ENCODE results near the gene SOX6.

SOX6 gene

GRCh38 chr11:15947681-15948648 lies 408.4 kb downstream of the SOX6 start:
- no peaks in the 10 kb centered on the region for H3K36me3 Mint-ChIP-seq
- DNase-seq (no peak), ATAC-seq (replicated peaks) (no peak)
- H3K27me3 Mint-ChIP-seq, result no peaks in the 10 kb centered on the region
- H3K9me3 Mint-ChIP-seq, result peaks cover 5 to 9% of the 10 kb centered on the region in 2 donors
- H3K4me1 Mint-ChIP-seq, result no peaks in the 10 kb centered on the region
- no peak overlapping the region for H3K27ac Mint-ChIP-seq
- H3K4me3 Mint-ChIP-seq, result no peak overlapping the region

- no peak for DNase-seq
- peaks cover 0 to 2% of the 10 kb centered on the region in 2 donors for H3K36me3 Mint-ChIP-seq
- ATAC-seq (replicated peaks), result no peak
- H3K9me3 Mint-ChIP-seq, result peaks cover 5 to 9% of the 10 kb centered on the region in 2 donors
- H3K27ac Mint-ChIP-seq, result no peak overlapping the region
- no peak overlapping the region for H3K4me3 Mint-ChIP-seq
- H3K4me1 Mint-ChIP-seq, result no peaks in the 10 kb centered on the region
- no peaks in the 10 kb centered on the region for H3K27me3 Mint-ChIP-seq
Measured at GRCh38 chr11:15945726-15946125, 410.6 kb downstream of the SOX6 start.

- H3K27me3 Mint-ChIP-seq, result peaks cover 0 to 6% of the 10 kb centered on the region in 2 donors
- H3K36me3 Mint-ChIP-seq, result peaks cover 0 to 2% of the 10 kb centered on the region in 2 donors
- H3K4me1 Mint-ChIP-seq, result no peaks in the 10 kb centered on the region
- ATAC-seq (replicated peaks), result no peak
- H3K4me3 Mint-ChIP-seq, result no peak overlapping the region
- DNase-seq, result no peak
- H3K27ac Mint-ChIP-seq, result no peak overlapping the region
- H3K9me3 Mint-ChIP-seq, result peaks cover 5 to 9% of the 10 kb centered on the region in 2 donors
Measured at GRCh38 chr11:15944460-15944859, 411.9 kb downstream of the SOX6 start.

- DNase-seq (no peak), ATAC-seq (replicated peaks) (no peak)
- Mint-ChIP-seq H3K4me3 (no peak overlapping the region), H3K36me3 (peaks cover 0 to 2% of the 10 kb centered on the region in 2 donors), H3K9me3 (peaks cover 5 to 9% of the 10 kb centered on the region in 2 donors), H3K27me3 (peaks cover 0 to 6% of the 10 kb centered on the region in 2 donors), H3K4me1 (no peaks in the 10 kb centered on the region), H3K27ac (no peak overlapping the region)
Measured at GRCh38 chr11:15943418-15944197, 412.7 kb downstream of the SOX6 start.

GRCh38 chr11:15942936-15943335 lies 413.4 kb downstream of the SOX6 start:
- H3K36me3 Mint-ChIP-seq, result peaks cover 0 to 2% of the 10 kb centered on the region in 2 donors
- H3K27me3 Mint-ChIP-seq, result peaks cover 0 to 6% of the 10 kb centered on the region in 2 donors
- no peaks in the 10 kb centered on the region for H3K4me1 Mint-ChIP-seq
- DNase-seq (no peak), ATAC-seq (replicated peaks) (no peak)
- no peak overlapping the region for H3K4me3 Mint-ChIP-seq
- no peak overlapping the region for H3K27ac Mint-ChIP-seq
- H3K9me3 Mint-ChIP-seq, result peaks cover 5 to 9% of the 10 kb centered on the region in 2 donors

- ATAC-seq (replicated peaks) (no peak), DNase-seq (no peak)
- no peak overlapping the region for H3K27ac Mint-ChIP-seq
- no peaks in the 10 kb centered on the region for H3K4me1 Mint-ChIP-seq
- H3K9me3 Mint-ChIP-seq, result peaks cover 0 to 3% of the 10 kb centered on the region in 2 donors
- H3K27me3 Mint-ChIP-seq, result peaks cover 0 to 6% of the 10 kb centered on the region in 2 donors
- peaks cover 0 to 2% of the 10 kb centered on the region in 2 donors for H3K36me3 Mint-ChIP-seq
- H3K4me3 Mint-ChIP-seq, result no peak overlapping the region
Measured at GRCh38 chr11:15942126-15942525, 414.2 kb downstream of the SOX6 start.

- Mint-ChIP-seq H3K36me3 (peaks cover 0 to 2% of the 10 kb centered on the region in 2 donors), H3K4me3 (no peak overlapping the region), H3K4me1 (no peaks in the 10 kb centered on the region), H3K27me3 (peaks cover 0 to 6% of the 10 kb centered on the region in 2 donors), H3K27ac (no peak overlapping the region), H3K9me3 (no peaks in the 10 kb centered on the region)
- DNase-seq (no peak), ATAC-seq (replicated peaks) (peak; percentile 25 to 42)
Measured at GRCh38 chr11:15941206-15941770, 415.1 kb downstream of the SOX6 start.

- H3K27ac Mint-ChIP-seq, result no peak overlapping the region
- no peaks in the 10 kb centered on the region for H3K4me1 Mint-ChIP-seq
- H3K27me3 Mint-ChIP-seq, result peaks cover 0 to 6% of the 10 kb centered on the region in 2 donors
- peaks cover 0 to 2% of the 10 kb centered on the region in 2 donors for H3K36me3 Mint-ChIP-seq
- no peaks in the 10 kb centered on the region for H3K9me3 Mint-ChIP-seq
- ATAC-seq (replicated peaks) (no peak), DNase-seq (no peak)
- H3K4me3 Mint-ChIP-seq, result no peak overlapping the region
Measured at GRCh38 chr11:15940462-15941205, 415.7 kb downstream of the SOX6 start.

GRCh38 chr11:15938983-15939382 lies 417.4 kb downstream of the SOX6 start:
- peaks cover 0 to 2% of the 10 kb centered on the region in 2 donors for H3K36me3 Mint-ChIP-seq
- no peaks in the 10 kb centered on the region for H3K9me3 Mint-ChIP-seq
- no peak overlapping the region for H3K27ac Mint-ChIP-seq
- DNase-seq, result no peak
- no peaks in the 10 kb centered on the region for H3K4me1 Mint-ChIP-seq
- no peak overlapping the region for H3K4me3 Mint-ChIP-seq
- ATAC-seq (replicated peaks), result no peak
- H3K27me3 Mint-ChIP-seq, result peaks cover 0 to 6% of the 10 kb centered on the region in 2 donors

GRCh38 chr11:15938121-15938611 lies 418.2 kb downstream of the SOX6 start:
- no peak overlapping the region for H3K4me3 Mint-ChIP-seq
- no peaks in the 10 kb centered on the region for H3K9me3 Mint-ChIP-seq
- DNase-seq, result no peak
- ATAC-seq (replicated peaks), result no peak
- no peaks in the 10 kb centered on the region for H3K4me1 Mint-ChIP-seq
- H3K27ac Mint-ChIP-seq, result no peak overlapping the region
- H3K36me3 Mint-ChIP-seq, result peaks cover 0 to 2% of the 10 kb centered on the region in 2 donors
- peaks cover 0 to 6% of the 10 kb centered on the region in 2 donors for H3K27me3 Mint-ChIP-seq

GRCh38 chr11:15937601-15938120 lies 418.7 kb downstream of the SOX6 start:
- no peak overlapping the region for H3K27ac Mint-ChIP-seq
- no peaks in the 10 kb centered on the region for H3K9me3 Mint-ChIP-seq
- H3K4me1 Mint-ChIP-seq, result no peaks in the 10 kb centered on the region
- DNase-seq (no peak), ATAC-seq (replicated peaks) (no peak)
- peaks cover 0 to 2% of the 10 kb centered on the region in 2 donors for H3K36me3 Mint-ChIP-seq
- H3K4me3 Mint-ChIP-seq, result no peak overlapping the region
- peaks cover 0 to 6% of the 10 kb centered on the region in 2 donors for H3K27me3 Mint-ChIP-seq

- peaks cover 4 to 7% of the 10 kb centered on the region in 2 donors for H3K9me3 Mint-ChIP-seq
- no peak overlapping the region for H3K4me3 Mint-ChIP-seq
- ATAC-seq (replicated peaks) (no peak), DNase-seq (no peak)
- H3K36me3 Mint-ChIP-seq, result no peaks in the 10 kb centered on the region
- no peak overlapping the region for H3K27ac Mint-ChIP-seq
- no peaks in the 10 kb centered on the region for H3K4me1 Mint-ChIP-seq
- H3K27me3 Mint-ChIP-seq, result peaks cover 0 to 6% of the 10 kb centered on the region in 2 donors
Measured at GRCh38 chr11:15936011-15936410, 420.3 kb downstream of the SOX6 start.

- DNase-seq (no peak), ATAC-seq (replicated peaks) (no peak)
- Mint-ChIP-seq H3K36me3 (no peaks in the 10 kb centered on the region), H3K27ac (no peak overlapping the region), H3K27me3 (peaks cover 0 to 5% of the 10 kb centered on the region in 2 donors), H3K4me3 (no peak overlapping the region), H3K4me1 (no peaks in the 10 kb centered on the region), H3K9me3 (peaks cover 7 to 12% of the 10 kb centered on the region in 2 donors)
Measured at GRCh38 chr11:15935373-15935772, 421.0 kb downstream of the SOX6 start.

Measured in stimulated activated naive B cell treated with anti-CD40 and anti-IgM and Interleukin-4, amounts not matched to agents 10 μg/mL and 1 μg/mL and 100 μg/mL, for 72 hours (primary cell).